Renal pelvis (tissue), 4 donors: ENCODE measurements around the gene XPNPEP1. TPM values are rescaled to one million over a fixed set of nuclear protein-coding genes. Genes with fewer than 3 reads are reported as not detected.
A peak's percentile ranks its signal among the peaks of the same experiment; 100 is the strongest.

ENCODE experiments used
- DNase-seq: peaks from one replicate; pipeline ENCODE4 v3.0.0-alpha.2; 2013
- polyA plus RNA-seq, 3 donors: library from polyadenylated mRNA; unstranded; fragments of 120-200 nt; gene quantifications; one replicate each; pipeline ENCODE4 v1.2.1, GENCODE V29; 2013; ENCODE audit not compliant: insufficient read length in 3 of 3

Gene XPNPEP1
- polyA plus RNA-seq, 3 donors, result 83.5 to 90.2 (median 87.5) TPM

DNA sequence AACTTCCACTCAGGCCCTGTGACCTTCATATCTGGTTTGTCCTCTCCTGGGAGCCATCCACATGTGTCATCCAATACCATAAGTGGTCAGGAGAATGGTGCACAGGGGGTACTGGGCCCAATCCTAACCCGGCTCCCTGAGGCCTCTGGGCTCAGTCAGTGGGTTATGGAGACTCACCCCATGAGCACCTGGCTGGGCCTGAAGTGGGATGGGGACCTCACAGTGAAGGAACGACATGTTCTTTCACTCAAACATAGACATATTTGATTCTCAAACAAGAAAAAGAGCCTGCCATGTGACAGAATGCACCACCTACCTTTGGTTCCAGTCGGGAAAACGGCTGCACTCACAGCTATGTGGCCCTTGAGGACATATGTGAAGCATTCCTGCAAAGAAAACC, 51.8 kb downstream of the XPNPEP1 start:
- DNase-seq, result no peak

DNA sequence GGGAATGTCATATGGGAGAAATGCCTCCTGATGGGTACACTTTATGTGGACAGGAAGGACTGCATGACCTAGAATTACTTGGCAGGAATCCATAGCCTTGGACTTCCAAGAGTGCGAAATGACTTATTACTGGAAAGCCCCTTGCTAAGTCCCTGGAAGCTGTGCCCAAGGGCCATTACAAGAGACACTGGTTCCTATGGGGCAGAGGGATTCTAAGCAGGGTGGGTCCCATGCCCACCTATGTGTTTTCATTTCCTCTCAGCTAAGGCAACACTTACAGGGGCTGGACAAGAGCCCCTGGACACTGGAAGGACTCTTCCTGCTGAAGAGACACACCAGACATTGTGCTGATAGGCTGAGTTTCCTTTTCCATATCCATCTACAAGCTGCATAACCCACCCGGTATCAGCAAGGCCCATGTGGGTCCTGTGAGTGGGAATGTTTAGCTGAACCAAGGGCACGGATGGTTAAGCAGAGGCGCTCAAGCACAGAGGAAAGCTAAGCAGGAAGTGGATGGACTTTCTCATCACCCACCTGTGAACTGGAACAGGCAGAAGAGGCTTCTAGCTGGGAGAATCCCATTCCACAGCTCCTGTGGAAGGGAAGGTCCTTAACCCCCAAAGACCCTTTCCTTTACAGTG, 56.2 kb downstream of the XPNPEP1 start:
- no peak for DNase-seq

DNA sequence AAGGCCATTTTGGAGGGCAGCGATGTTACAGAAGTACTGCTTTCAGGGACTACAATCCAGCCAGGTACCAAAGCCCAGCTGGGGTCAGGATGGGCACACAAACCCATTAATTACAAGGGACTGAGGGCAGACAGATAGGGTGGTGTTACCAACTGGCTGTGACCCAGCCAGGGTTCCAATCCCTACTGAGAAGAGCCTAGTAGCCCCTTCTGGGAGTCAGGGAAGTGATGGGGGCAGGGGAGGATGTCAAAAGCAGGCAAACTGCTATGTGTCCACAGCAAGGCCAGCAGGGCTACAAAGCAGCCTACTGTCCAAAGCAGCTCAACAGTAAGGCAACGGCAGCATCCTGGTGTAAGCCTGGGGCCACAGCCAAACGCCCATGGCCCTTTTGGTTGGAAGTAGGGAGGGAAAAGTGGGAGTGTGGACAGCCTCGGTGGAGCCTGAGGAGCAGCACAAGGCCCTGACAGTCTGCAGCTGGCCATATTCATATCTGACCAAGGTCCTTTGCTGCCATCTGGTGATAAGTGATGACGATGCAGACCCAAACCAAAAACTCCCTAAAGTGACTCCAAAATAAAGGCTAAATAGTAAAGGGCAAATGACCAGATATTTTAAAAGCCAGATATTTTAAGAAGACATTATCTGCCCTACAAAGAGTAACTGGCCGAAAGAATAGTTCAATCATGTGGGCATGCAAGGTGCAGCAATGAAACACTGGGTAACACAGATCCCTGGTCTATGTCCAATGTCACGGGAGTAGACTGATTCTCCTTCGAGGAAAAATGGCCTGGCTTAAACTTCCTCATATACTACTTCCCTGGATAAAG, 56.9 kb downstream of the XPNPEP1 start:
- no peak for DNase-seq

DNA sequence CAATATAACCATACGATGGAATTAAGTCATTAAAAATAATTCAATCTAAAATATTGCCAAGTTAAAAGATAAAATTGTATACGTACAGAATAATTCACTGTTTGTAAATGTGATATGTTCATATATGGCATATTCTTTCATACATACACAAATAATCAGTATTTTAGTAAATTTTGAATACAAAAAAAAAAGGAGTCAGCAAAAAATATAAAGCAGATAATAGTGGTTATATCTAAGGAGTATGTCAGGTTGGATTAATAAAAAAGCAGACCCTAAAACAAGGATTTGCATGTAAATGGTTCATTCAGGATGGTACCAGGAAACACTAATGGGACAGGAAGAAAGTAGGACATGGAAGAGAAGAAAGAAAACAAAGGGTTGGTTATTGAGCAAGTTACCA, 59.5 kb downstream of the XPNPEP1 start:
- DNase-seq, result no peak

DNA sequence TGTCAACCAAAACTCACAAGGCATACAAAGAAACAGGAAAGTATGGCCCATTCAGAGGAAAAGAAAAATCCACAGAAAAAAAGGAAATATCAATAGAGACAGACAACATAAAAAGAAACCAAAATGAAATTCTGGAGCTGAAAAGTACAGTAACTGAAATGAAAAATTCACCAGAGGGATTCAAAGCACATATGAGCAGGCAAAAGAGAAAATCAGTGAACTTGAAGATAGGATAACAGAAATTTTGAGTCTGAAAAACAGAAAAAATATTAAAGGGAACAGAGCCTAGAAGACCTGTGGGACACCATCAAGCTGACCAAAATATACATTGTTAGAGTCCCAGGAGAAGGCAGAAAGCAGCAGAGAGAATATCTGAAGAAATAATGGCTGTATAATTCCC, 60.6 kb downstream of the XPNPEP1 start:
- no peak for DNase-seq

DNA sequence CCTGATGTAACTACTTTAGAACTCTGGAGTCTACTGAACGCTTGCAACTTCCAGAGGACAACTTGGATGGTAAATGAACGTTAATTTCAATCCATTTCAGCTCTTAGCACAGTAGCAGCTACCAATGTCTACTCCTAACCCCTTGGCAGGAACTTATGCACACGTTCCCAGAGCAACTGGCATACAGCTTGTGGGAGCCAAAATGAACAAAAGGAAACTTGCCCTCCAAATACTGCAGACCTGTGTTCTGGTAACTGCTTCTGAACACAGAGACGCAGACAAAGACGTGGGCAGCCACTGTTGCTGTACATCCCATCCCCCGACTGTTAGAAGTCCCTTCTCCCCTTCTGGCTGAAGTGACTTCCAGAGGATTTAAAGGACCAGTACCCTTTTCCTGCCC, 61.3 kb downstream of the XPNPEP1 start:
- no peak for DNase-seq

DNA sequence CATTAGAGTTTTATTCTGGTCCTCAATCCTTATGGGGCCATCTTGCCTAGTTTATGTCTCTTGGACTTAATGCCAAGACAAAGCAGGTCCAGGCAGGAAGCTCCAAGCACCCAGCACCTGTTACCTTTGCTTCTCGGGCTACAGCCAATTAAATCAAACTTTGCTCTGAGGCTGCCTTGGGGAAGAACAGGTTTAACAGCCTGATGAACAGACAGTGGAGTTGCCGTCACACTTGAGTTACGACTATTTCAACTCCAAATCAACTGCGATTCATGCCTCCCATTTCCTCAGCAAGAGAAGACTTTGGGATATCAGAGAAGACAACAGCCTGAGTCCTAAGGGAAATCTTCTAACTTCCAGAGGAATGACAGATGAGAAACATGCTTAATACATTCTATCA, 62.2 kb downstream of the XPNPEP1 start:
- DNase-seq, result peak; percentile 39

DNA sequence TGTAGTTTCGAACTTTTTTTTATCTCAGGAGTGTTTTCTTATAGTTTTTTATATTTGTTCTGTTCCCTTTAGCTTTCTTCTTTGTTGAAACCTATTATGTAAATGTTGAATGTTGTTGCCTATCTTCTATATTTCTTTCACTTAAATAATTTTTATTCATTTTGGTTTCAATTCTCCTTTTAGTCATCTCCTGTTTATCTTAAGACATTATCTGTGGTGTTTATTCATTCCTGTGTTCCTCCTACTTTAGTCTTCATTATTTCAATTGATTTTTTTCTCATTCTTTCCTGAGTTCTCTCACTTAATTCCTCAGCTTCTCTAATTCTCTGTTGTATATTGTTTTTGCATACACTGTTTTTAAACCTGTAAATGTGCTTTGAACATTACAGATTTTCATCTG, 64.1 kb downstream of the XPNPEP1 start:
- no peak for DNase-seq

DNA sequence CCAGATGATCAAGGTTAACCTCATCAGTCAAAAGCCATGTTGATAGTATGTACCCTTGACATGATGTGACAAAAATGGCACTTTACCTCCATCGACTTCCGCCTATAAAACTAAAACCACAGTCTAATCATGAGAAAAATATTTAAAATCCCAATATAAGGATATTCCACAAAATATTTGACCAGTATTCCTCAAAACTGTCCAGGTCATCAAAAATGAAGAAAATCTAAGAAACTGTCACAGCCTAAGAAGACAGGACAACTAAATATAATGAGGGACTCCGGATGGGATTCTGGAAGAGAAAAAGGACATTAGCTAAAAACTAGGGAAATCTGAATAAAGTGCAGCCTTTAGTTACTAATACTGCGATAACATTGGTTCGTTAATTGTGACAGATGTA, 67.6 kb downstream of the XPNPEP1 start:
- DNase-seq, result no peak

DNA sequence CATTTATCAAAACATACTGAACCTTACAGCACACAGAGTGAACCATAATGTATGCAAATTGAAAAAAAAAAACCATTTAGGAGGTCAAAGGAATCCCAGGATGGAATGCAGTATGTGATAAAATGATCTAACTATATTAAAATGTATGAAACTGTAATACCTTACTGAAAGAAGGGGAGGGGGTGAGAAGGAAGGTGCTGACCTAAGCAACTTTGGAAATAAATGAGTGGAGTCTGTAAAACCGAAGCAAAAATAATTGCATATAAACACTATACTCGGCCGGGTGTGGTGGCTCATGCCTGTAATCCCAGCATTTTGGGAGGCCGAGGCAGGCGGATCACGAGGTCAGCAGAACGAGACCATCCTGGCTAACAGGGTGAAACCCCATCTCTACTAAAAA, 69.4 kb downstream of the XPNPEP1 start:
- no peak for DNase-seq

DNA sequence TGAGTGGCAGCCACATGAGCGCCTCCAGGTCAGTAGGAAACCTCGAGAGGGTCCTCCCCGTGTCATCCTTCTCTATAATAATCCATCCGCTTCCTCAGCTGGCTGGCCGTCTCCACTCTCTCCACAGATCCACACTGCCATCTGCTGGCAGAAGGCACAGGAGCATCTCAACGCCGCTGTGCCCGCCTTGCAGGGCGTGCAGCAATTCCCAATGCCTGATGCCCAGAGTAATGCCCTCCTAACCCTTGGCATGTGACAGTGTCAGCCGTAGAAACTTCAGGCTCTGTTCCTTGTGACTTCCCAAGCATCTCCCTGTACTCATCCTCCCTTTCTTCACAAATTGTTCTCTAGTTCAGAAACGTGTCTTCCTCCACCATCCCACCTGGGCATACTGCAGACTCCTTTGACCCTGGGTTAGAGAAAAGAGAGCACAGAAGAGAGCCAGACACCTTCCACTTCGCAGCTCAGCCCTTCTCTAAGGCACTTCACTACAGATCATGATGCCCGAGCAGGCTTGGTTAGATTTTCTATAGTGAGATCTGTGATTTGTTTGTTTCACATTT, 70.8 kb downstream of the XPNPEP1 start:
- DNase-seq, result peak; percentile 70

DNA sequence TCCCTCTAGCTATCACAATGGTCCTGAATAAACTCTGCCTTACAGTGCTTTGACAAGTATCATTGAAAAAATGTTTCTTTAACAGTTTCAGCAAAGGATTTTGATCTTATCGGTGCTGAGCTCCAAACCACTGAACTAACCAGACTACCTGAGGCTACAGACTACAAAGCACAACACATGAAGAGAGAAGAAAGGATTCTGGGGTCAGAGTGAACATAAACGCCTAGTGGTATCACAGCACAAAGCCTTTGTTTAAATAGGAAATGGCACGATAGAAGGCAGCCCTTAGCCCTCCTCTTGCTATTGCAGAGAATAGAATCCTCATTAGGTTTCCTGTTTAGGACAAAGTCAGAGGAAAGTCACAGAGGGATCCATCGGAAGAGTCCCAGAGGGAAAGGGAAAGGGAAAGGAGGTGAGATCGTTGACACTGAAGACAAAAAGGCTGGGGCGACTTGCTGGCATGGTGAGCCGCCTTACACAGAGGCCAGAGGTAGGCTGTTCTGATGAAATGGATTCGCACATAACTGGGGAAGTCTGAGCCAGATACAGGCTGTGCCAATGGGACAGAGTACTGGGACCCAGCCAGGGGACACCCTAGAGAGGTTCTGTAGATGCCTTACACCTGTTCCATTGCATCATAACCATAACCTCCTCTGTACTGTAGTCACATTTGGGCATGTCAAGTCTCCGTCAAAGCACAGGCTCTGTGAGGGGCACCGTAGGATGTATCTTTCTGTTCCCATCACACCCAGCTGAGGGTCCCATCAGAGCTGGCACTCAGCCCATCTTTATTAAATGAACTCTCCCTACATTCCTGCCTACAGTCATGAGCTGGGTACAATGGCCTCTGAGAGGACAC, 71.5 kb downstream of the XPNPEP1 start:
- DNase-seq, result no peak

DNA sequence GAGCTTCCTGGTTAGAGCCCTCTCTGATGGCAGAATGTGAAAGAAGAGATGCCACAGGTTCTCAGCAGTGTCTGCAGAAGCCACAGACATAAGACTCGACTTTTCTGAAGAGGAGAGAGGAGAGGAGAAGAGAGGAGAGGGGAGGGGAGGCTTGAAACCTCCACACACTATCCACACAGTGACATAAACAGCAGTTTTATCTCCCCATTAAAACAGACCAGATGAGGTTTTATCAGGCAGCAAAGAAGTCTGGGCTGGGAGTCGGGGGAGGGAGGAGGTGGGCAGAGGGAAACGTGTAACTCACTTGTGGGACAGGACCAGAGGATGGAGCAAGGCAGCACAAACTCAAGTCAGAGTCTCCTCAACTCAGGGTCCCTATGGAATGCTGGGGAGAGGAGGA, 76.5 kb downstream of the XPNPEP1 start:
- no peak for DNase-seq

DNA sequence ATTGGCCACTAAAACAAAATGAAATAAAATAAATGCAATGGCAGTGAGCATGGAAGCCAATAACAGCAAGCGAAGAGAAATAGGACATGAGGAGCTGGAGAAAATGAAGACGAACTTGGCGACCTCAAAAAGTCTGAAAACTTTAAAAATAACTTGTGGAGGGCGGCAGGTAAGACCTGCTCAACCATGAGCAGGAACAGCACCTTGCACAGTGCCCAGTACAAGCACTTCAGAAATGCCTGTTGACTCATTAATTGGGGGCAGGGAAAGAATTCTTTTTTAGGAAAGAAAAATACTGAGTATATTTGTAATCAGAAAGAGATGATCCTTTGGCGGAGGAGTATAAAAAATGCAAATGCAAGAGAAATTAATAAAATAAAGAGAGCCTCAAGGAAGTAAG, 78.0 kb downstream of the XPNPEP1 start:
- no peak for DNase-seq

DNA sequence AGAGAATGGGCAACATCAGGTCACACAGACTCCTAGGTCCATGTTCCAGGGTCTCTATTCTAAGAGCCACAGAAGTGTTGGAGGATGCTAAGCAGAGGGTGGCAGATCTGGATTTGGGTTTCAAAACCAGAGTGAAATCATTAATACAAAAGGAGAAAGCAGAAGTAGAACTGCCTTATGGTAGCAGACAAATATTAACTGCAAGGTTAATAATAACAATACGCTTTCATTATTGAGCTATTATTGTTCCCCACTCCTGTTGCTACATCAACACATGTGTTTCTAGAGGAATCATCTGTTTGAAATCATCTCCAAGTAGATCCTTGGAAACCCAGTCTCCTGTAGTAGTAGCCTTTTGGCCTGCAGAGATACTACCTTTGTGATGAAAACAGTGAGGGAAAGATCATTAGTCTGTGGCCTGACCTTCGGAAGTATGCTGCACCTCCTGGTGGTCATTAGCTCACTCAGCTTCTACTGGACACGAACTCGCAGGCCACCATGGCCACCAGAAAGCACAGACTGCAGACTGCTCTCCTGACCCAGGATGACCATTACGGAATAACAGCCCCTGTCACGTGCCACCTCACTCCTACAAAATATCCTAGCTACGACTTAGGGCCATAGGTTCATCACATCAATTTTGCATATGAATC, 84.6 kb downstream of the XPNPEP1 start:
- no peak for DNase-seq

DNA sequence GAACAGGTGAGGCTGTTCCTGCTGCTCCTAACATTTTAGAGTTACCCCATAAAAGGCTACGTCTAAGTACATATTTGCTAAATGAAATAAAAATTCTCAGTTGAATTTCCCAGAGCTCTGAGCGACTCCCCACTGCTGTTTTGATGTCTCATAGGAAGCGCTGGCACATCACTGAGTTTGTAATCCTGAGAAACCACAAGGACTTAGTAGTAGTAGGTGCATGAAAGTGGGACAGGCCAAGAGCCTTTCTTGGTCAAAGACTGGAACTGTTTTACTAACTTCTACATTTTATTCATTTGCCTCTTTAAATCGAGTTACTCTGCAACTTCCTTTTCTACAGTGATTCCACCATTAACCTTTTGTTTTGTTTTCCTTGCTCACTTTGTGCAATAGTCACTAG, 85.9 kb downstream of the XPNPEP1 start:
- DNase-seq, result no peak

DNA sequence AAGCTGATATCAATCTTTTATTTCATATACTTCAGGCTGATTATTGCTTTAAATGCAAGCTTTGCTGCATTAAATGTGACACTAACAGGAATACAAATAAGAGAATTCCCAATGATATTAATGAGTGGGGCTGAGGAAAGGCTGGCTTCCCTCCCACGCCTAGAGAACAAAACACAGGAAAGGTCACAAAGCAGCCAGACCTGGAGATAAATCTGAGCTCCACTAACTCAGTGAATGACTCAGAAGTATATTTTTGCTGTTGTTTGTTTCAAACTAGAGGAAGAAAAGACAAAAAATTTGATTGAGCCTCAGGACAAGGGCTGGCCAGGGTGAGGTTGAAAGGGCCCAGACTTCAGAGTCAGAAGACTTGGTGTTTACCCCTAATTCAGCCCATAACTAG, 88.1 kb downstream of the XPNPEP1 start:
- DNase-seq, result no peak

DNA sequence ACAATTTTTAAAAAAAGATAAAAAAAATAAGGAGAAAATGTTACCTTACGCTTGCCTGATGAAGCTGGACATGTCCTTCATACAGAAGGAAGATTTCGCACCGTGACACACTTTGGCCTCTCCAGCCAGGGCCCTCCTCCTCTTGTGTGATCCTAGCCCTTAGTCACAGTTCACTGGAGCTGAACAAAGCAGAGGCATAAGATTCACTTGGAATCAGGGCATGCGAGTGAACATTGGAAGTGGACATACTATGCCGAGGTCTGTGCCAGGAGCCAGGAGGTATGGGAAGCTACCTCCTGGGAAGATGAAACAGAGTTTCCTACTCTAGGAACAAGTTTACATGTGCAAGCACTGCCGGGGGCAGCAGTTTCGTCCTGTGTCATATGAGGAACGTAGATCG, 91.5 kb downstream of the XPNPEP1 start:
- no peak for DNase-seq

DNA sequence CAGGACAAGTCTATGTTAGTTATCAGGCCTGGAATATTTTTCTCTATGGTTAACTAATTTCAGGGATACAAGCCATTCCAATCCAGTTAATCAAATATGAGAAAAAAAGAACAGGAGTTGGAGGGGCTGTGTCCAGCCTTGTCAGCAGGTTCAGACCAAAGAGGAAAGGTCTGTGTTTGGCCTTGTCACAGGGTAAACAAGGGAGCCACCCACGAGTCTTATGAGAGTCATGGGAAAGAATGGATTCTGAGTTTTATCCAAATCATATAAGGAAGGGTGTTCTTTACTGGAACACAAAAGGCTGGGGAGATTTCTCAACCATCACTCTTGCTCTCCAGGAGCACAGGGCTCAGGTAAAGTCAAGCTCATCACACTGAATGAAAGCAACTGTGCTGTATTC, 99.1 kb downstream of the XPNPEP1 start:
- DNase-seq, result no peak

DNA sequence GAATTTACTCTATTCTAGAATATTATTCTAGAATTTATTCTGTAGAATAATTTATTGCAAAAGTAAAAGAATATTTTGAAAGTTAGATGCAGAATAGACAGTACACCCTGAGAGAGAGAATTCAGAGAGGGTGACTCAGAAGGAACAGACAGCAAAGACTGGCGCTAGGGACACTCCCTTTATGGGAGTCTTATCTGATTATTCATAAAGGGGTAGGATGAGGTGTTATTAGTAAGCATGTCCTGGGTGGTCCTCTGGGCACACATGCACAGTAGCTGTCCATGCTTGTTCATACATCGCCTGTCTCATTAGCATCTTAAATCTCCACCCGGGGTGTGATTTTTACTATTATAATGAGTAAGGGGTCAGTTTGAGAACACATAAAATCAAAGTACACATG, 100.1 kb downstream of the XPNPEP1 start:
- DNase-seq, result no peak

DNA sequence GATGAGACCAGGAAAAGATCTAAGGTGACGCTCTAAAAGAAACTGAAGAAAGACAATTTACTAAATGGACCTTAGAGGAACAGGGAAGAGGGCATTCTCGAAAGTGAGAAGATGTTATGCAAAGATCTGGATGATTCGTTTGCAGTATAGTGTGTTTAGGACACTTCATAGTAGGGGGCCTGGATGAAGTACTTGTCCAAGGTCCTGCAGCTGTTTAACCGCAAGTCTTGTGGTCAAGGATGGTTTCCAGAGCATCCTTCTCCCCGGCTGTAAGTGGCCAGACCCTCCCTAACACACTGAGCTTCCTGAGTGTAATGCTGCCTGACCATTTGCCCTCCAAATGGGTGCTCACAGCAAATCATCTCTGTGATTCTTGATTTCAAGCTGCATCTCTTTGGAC, 101.6 kb downstream of the XPNPEP1 start:
- DNase-seq, result no peak
